C4-2B (cell line): ENCODE results near the gene ARHGAP12.

ENCODE experiments used
- ZFX ChIP-seq: fragments of 450-650 bp; IDR thresholded peaks from 2 replicates; pipeline ENCODE4 v1.6.1; 2017
- TF ChIP-seq, protein P1 (sequence below): fragments of 450-650 bp; conservative IDR thresholded peaks from 2 replicates; pipeline ENCODE4 v1.5.1; 2017; ENCODE audit warnings: mild to moderate bottlenecking

DNA sequence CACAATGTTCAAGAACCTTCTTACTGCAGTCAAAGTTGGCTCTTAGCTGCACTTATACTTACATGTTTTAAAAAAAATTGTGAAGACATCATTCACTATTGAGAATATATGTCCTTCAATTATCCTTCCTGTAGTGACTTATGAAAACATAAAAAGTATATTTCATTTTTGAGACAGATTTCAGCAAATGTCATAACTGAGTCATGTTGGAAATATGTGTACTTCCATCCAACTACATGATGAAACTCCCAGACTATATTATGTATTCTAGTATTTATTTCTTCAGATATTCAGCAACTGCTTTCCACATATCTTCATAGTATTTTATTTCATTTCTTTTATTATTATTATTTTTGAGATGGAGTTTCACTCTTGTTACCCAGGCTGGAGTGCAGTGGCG is 160.2 kb downstream of the ARHGAP12 start:
- TF ChIP-seq, protein P1, sequence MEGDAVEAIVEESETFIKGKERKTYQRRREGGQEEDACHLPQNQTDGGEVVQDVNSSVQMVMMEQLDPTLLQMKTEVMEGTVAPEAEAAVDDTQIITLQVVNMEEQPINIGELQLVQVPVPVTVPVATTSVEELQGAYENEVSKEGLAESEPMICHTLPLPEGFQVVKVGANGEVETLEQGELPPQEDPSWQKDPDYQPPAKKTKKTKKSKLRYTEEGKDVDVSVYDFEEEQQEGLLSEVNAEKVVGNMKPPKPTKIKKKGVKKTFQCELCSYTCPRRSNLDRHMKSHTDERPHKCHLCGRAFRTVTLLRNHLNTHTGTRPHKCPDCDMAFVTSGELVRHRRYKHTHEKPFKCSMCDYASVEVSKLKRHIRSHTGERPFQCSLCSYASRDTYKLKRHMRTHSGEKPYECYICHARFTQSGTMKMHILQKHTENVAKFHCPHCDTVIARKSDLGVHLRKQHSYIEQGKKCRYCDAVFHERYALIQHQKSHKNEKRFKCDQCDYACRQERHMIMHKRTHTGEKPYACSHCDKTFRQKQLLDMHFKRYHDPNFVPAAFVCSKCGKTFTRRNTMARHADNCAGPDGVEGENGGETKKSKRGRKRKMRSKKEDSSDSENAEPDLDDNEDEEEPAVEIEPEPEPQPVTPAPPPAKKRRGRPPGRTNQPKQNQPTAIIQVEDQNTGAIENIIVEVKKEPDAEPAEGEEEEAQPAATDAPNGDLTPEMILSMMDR = no peak
- no peak for TF ChIP-seq ZFX
